ENCODE measurements around the gene HMX2. TPM values are rescaled to one million over a fixed set of nuclear protein-coding genes. Genes with fewer than 3 reads are reported as not detected.
A peak's percentile ranks its signal among the peaks of the same experiment; 100 is the strongest.

Gene HMX2
- total and polyA plus RNA-seq, 2 of the 8 experiments (the other 6 are each of a cell fraction or from before 2014, with no cell fraction given), result 2.0 to 2.7 TPM

DNA sequence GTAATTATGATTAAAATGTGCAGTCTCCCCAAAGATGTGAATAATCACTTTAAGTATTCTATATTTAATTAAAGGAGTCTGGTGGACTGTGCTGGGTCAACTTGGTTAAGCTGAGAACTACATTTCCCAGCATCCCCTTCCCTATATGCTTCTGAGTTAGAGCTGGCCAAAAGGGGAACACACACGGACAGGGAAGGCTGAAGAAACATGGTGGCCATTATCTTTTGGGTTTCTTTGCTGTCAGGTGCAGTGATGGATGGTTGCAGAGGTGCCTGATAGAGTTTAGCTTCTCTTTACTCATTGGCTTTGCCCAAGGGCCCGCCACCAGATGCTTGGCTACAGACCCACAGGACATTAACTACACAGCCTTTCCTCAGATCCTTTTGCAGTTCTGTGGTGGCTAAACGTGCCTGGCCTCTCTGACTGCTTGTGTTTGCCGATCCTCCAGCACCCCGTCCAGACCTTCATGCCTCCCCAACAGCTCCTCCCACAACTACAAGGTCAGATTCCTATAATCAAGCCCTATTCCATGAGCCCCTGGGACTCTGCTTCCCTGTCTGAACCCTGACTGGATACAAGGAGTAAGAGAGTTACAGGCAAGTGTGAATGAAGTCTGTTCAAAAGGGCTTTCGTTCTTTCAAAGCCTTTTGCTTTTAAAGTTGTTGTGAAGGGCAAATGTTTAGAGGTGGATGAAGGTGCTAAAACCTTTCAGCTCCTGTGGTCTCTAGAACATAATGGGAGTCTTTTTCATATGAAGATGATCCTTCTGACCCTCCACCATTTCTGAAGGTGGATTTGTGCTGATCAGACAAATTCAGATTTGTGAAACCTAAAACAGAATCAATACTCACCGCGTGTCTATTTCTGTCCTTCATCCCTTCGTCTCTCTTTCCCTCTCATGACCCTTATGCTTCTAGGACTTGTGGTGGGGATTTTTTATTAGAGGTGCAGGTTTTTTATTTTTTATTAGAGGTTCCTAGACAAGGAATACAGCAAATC, 27.8 kb downstream of the HMX2 start:
- Histone ChIP-seq H4K8ac (ENCODE audit: extremely low read depth, insufficient read depth, low read length) (no peak overlapping the region), H3K27me3 (replicated peaks in 1 of 4; ENCODE audit: control insufficient read depth in 3 of 4, extremely low read depth in 1 of 4, insufficient read depth in 3 of 4, low read length in 3 of 4) (no peaks in the 10 kb centered on the region), H3K79me1 (ENCODE audit: low read depth, low read length) (no peaks in the 10 kb centered on the region; the same call in 1 of the 2 replicates), H2BK12ac (ENCODE audit: low read depth, low read length) (no peak overlapping the region), H3K4me3 (ENCODE audit: extremely low read depth in 1 of 4, insufficient read depth in 2 of 4, low read depth in 3 of 4, low read length in 4 of 4) (no peak overlapping the region), H3K23me2 (ENCODE audit: low read depth, low read length) (no peaks in the 10 kb centered on the region), H3K18ac (ENCODE audit: extremely low read depth, low read length) (no peak overlapping the region), H3K4ac (replicated peaks; ENCODE audit: insufficient read length, low read depth, low read length) (no peak overlapping the region), H3K14ac (ENCODE audit: insufficient read length) (no peak overlapping the region), H3K9me3 (ENCODE audit: insufficient read depth in 2 of 2, low read depth in 1 of 2, low read length in 1 of 2) (no peaks in the 10 kb centered on the region), H2AFZ (ENCODE audit: low read length) (no peak overlapping the region), H3K56ac (replicated peaks; ENCODE audit: insufficient read length, low read depth, low read length) (peak overlapping the region; percentile 83), H3K9ac (replicated peaks in 1 of 4; ENCODE audit: extremely low read depth in 1 of 4, low read depth in 3 of 4, low read length in 3 of 4) (no peak overlapping the region), H4K20me1 (replicated peaks in 1 of 2; ENCODE audit: control insufficient read depth in 1 of 2, insufficient read depth in 2 of 2, low read length in 2 of 2) (no peaks in the 10 kb centered on the region), H2BK5ac (ENCODE audit: low read depth, low read length) (no peak overlapping the region), H2BK20ac (ENCODE audit: low read length) (no peak overlapping the region), H3K79me2 (ENCODE audit: control insufficient read depth in 1 of 2, insufficient read depth in 2 of 2, low read length in 2 of 2) (peaks cover 0 to 6% of the 10 kb centered on the region in 2 experiments; a peak in 1 of 4 replicates), H3K4me1 (replicated peaks in 1 of 4; ENCODE audit: control insufficient read depth in 3 of 4, insufficient read depth in 4 of 4, low read length in 3 of 4) (no peaks in the 10 kb centered on the region), H3K27ac (ENCODE audit: low read depth, low read length) (no peak overlapping the region), H4K5ac (ENCODE audit: insufficient read length, low read depth, low read length) (no peak overlapping the region), H2AK5ac (ENCODE audit: low read depth, low read length) (no peak overlapping the region), H2BK120ac (replicated peaks; ENCODE audit: low read depth, low read length) (no peak overlapping the region), H3K4me2 (ENCODE audit: insufficient read depth in 1 of 2, low read depth in 2 of 2, low read length in 2 of 2) (no peak overlapping the region), H2BK15ac (ENCODE audit: low read length) (no peak overlapping the region), H3K23ac (ENCODE audit: insufficient read length) (no peak overlapping the region), H3K36me3 (ENCODE audit: control insufficient read depth in 2 of 4, insufficient read depth in 4 of 4, low read length in 3 of 4) (peaks cover 0 to 13% (median 3%) of the 10 kb centered on the region in 4 experiments; a peak in 6 of 8 replicates), H4K91ac (replicated peaks; ENCODE audit: insufficient read length, low read length) (no peak overlapping the region)
- WGBS, 2 experiments (ENCODE audit: extremely low coverage in 1 of 2, insufficient coverage in 1 of 2, insufficient read length in 1 of 2, insufficient replicate concordance in 2 of 2, low coverage in 1 of 2, low lambda C conversion rate in 2 of 2, missing lambda C conversion rate in 1 of 2), result 84% methylated on average over 9 of the region's 9 CpGs; no CpG with 5 or more reads in 1 of the 2 experiments
- TF ChIP-seq EZH2 (IDR thresholded peaks at IDR 0.05; ENCODE audit: low read depth, low read length, severe bottlenecking), result no peak
- TF ChIP-seq CTBP2 (IDR thresholded peaks at IDR 0.05; ENCODE audit: borderline replicate concordance, insufficient read depth, insufficient read length, low read length), result no peak
- no peak for TF ChIP-seq TEAD4 (IDR thresholded peaks at IDR 0.05; ENCODE audit: low read depth, low read length)
- TF ChIP-seq TCF12 (IDR thresholded peaks at IDR 0.05; ENCODE audit: low read depth, low read length), result no peak
- TF ChIP-seq RBBP5 (IDR thresholded peaks at IDR 0.05; ENCODE audit: borderline replicate concordance, low read depth, low read length), result no peak
- no peak for TF ChIP-seq MAFK (IDR thresholded peaks at IDR 0.05; ENCODE audit: low read depth, low read length)
- no peak for TF ChIP-seq FOSL1 (IDR thresholded peaks at IDR 0.05; ENCODE audit: insufficient read depth, low read depth, low read length)
- TF ChIP-seq SIX5 (IDR thresholded peaks at IDR 0.05; ENCODE audit: low read depth, low read length), result peak; percentile 40
- DNase-seq (ENCODE audit: low read depth in 1 of 2, low spot score in 2 of 2) (no peak), FAIRE-seq (no peak)
- ChIA-PET CTCF (ENCODE audit: partially characterized antibody) (interaction anchor here (0.6 to 1.7 kb wide), 3 partner anchors 10 to 404 kb away, joined by 3 to 11 read pairs (median 3); no protein-coding TSS in a partner anchor), POLR2A (ENCODE audit: partially characterized antibody) (interaction anchor here (1.3 to 2.2 kb wide), 3 partner anchors 9 to 153 kb away, joined by 3 to 6 read pairs (median 5); no protein-coding TSS in a partner anchor)
